Measurements from ENCODE around the gene ERCC6. TPM values are rescaled to one million over a fixed set of nuclear protein-coding genes. Genes with fewer than 3 reads are reported as not detected.

Gene ERCC6
- polyA plus RNA-seq, 1 of the 3 experiments (the other 2 are of a cell fraction): 4.5 TPM

- peaks cover 0 to 13% of the 10 kb centered on the region in 2 experiments; a peak in 1 of 4 replicates for H3K4me1 ChIP-seq (ENCODE audit: control insufficient read depth in 1 of 2, insufficient read depth in 2 of 2, low read depth in 1 of 2, low read length in 1 of 2)
- H2AFZ ChIP-seq (ENCODE audit: low read depth): no peak overlapping the region
- ChIA-PET POLR2A (no interaction called here), CTCF (interaction anchor here (0.7 to 2.1 kb wide), 3 partner anchors 20 to 30 kb away, joined by 3 to 5 read pairs (median 4); no protein-coding TSS in a partner anchor)
- H3K9me2 ChIP-seq: no peaks in the 10 kb centered on the region
- H3K27me3 ChIP-seq (ENCODE audit: insufficient read depth): no peaks in the 10 kb centered on the region
- no peaks in the 10 kb centered on the region for H3F3A ChIP-seq (replicated peaks; ENCODE audit: insufficient read depth)
- DNase-seq: no peak
- H3K9ac ChIP-seq: no peak overlapping the region
- no peaks in the 10 kb centered on the region for H3K79me2 ChIP-seq (ENCODE audit: insufficient read depth)
- H3K9me3 ChIP-seq: no peaks in the 10 kb centered on the region
- H3K4me2 ChIP-seq: no peak overlapping the region
- 52% methylated on average over 4 of the region's 4 CpGs for WGBS (ENCODE audit: low lambda C conversion rate)
- no peak overlapping the region for H3K4me3 ChIP-seq (ENCODE audit: low read depth in 2 of 2, low read length in 1 of 2)
- H3K36me3 ChIP-seq (replicated peaks in 1 of 2; ENCODE audit: control insufficient read depth in 1 of 2, insufficient read depth in 2 of 2, low read length in 1 of 2): no peaks in the 10 kb centered on the region
- H4K20me1 ChIP-seq (ENCODE audit: insufficient read depth): no peaks in the 10 kb centered on the region
- TF ChIP-seq CHD2 (IDR thresholded peaks at IDR 0.05; ENCODE audit: low read length, partially characterized antibody) (no peak), USF1 (IDR thresholded peaks at IDR 0.05; ENCODE audit: borderline replicate concordance, low read depth) (no peak), IRF3 (IDR thresholded peaks at IDR 0.05; ENCODE audit: low read depth, low read length) (no peak), RAD21 (IDR thresholded peaks at IDR 0.05; ENCODE audit: low read length) (no peak), ZBTB33 (IDR thresholded peaks at IDR 0.05; ENCODE audit: borderline replicate concordance, low read depth) (no peak), GABPA (IDR thresholded peaks at IDR 0.05; ENCODE audit: low read depth) (no peak), NFIC (IDR thresholded peaks at IDR 0.05; ENCODE audit: borderline replicate concordance) (no peak)
- H3K27ac ChIP-seq (ENCODE audit: low read depth in 2 of 2, low read length in 1 of 2): no peak overlapping the region
Measured at GRCh38 chr10:49564461-49565009, 25.6 kb upstream of the ERCC6 start.

- H3F3A ChIP-seq (replicated peaks; ENCODE audit: insufficient read depth): no peaks in the 10 kb centered on the region
- CTCF ChIA-PET: interaction anchor here (2.1 kb wide), 1 partner anchor 32 kb away, joined by 5 read pairs; no protein-coding TSS in a partner anchor
- H4K20me1 ChIP-seq (ENCODE audit: insufficient read depth): no peaks in the 10 kb centered on the region
- WGBS (ENCODE audit: low lambda C conversion rate): 25% methylated on average over 1 of the region's 1 CpG
- H3K9me2 ChIP-seq: no peaks in the 10 kb centered on the region
- no peak overlapping the region for H2AFZ ChIP-seq (ENCODE audit: low read depth)
- H3K36me3 ChIP-seq (replicated peaks in 1 of 2; ENCODE audit: control insufficient read depth in 1 of 2, insufficient read depth in 2 of 2, low read length in 1 of 2): no peaks in the 10 kb centered on the region
- TF ChIP-seq MAX (IDR thresholded peaks at IDR 0.05; ENCODE audit: low read depth) (no peak), TAF1 (IDR thresholded peaks at IDR 0.05; ENCODE audit: borderline replicate concordance, low read depth, low read length) (no peak), RAD21 (IDR thresholded peaks at IDR 0.05; ENCODE audit: low read length) (no peak), SMC3 (IDR thresholded peaks at IDR 0.05; ENCODE audit: low read depth, low read length) (no peak), MEF2A (IDR thresholded peaks at IDR 0.05; ENCODE audit: borderline replicate concordance, low read depth) (no peak), RCOR1 (IDR thresholded peaks at IDR 0.05; ENCODE audit: low read length) (no peak), GABPA (IDR thresholded peaks at IDR 0.05; ENCODE audit: low read depth) (no peak), MXI1 (IDR thresholded peaks at IDR 0.05; ENCODE audit: low read depth, low read length) (no peak), RFX5 (IDR thresholded peaks at IDR 0.05; ENCODE audit: low read length) (no peak), ZBTB33 (IDR thresholded peaks at IDR 0.05; ENCODE audit: borderline replicate concordance, low read depth) (no peak)
- H3K27me3 ChIP-seq (ENCODE audit: insufficient read depth): no peaks in the 10 kb centered on the region
- no peak overlapping the region for H3K27ac ChIP-seq (ENCODE audit: low read depth in 2 of 2, low read length in 1 of 2)
- no peak overlapping the region for H3K4me3 ChIP-seq (ENCODE audit: low read depth in 2 of 2, low read length in 1 of 2)
- peaks cover 0 to 13% of the 10 kb centered on the region in 2 experiments; a peak in 1 of 4 replicates for H3K4me1 ChIP-seq (ENCODE audit: control insufficient read depth in 1 of 2, insufficient read depth in 2 of 2, low read depth in 1 of 2, low read length in 1 of 2)
- POLR2A ChIA-PET: no interaction called here
- DNase-seq: no peak
- no peaks in the 10 kb centered on the region for H3K9me3 ChIP-seq
- no peak overlapping the region for H3K9ac ChIP-seq
- no peaks in the 10 kb centered on the region for H3K79me2 ChIP-seq (ENCODE audit: insufficient read depth)
- H3K4me2 ChIP-seq: no peak overlapping the region
Measured at GRCh38 chr10:49562893-49563292, 24.0 kb upstream of the ERCC6 start.

All from SK-N-SH (cell line).